Stimulated activated CD4-positive, alpha-beta T cell treated with anti-CD3 and anti-CD28 coated beads, Interleukin-4, amount 100 ng/mL, for 24 hours (primary cell): ENCODE data around the gene AP3D1.
A peak's percentile ranks its signal among the peaks of the same experiment; 100 is the strongest.
"Not testable (repeated sequence)": the region's sequence is repeated elsewhere in the genome, so short reads cannot be mapped to it uniquely, and the experiment has no call there.

Source experiments
- DNase-seq: peaks from one replicate; pipeline ENCODE4 v3.0.0-alpha.2; 2020

AP3D1 gene

DNA sequence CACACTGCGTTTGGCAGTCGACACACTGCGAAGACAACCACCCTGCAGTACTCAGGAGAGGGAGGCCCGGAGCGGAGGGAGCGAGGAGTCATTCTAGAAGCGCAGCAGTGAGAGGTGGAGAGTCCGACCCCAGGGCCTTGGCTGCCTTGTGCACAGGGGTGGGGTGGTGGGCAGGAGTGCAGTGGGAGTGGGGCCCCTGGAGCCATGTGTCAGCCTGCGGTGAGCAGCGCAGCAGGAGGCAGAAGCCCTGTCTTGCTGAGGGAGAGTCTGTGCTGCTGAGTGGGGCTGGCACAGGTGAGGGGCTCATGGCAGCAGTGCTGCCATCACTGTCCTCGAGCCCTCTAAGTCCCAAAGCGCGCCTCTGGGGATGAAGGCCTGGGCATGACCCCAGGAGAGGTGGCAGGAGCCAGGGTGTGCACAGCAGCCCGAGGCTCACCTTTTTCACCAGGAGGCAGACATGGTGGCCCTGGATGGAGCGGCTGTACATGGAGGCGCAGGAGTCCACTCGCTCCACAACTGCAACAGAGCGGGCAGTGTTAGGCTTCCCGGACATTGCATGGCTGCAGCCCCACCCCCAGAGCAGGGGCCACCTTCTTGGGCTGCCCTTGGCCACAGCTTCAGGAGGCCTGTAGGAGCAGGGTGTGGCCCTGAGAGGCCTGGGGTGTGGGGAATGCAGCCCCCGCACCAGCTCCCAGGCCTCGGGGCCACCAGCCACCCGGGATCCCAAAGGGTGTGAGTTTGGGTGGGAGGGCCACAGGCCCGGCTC lies 42.9 kb downstream of the AP3D1 start:
- DNase-seq, result no peak

DNA sequence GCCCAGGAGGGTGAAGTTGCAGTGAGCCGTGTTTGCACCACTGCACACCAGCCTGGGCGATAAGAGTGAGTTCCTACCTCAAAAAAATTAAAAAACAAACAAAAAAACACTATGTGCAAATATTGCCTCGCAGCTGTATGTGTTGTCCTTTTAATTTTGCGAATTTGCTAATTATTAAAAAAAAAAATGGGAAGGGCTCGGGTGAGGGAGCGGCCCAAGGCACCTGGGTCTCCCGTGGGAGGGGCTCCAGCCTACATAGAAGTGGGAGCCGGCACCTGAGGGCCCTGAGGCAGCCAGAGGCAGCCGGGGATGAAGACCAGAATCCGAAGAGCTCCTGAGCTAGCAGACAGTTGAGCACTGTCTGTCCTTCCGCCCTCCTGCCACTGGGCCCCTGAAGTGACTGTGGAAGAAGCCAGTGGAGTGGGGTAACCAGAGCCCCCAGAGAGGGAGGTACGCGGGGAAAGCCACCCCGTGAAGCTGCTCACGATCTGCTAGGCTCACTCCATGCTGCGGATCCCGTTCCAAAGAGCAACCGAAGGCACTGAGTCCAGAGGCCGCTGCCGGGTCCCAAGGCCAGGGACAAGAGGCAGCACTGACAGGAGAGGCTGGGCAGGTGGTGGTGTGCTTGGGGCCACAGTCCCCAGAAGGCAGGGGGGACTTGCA lies 48.2 kb downstream of the AP3D1 start:
- DNase-seq, result no peak

DNA sequence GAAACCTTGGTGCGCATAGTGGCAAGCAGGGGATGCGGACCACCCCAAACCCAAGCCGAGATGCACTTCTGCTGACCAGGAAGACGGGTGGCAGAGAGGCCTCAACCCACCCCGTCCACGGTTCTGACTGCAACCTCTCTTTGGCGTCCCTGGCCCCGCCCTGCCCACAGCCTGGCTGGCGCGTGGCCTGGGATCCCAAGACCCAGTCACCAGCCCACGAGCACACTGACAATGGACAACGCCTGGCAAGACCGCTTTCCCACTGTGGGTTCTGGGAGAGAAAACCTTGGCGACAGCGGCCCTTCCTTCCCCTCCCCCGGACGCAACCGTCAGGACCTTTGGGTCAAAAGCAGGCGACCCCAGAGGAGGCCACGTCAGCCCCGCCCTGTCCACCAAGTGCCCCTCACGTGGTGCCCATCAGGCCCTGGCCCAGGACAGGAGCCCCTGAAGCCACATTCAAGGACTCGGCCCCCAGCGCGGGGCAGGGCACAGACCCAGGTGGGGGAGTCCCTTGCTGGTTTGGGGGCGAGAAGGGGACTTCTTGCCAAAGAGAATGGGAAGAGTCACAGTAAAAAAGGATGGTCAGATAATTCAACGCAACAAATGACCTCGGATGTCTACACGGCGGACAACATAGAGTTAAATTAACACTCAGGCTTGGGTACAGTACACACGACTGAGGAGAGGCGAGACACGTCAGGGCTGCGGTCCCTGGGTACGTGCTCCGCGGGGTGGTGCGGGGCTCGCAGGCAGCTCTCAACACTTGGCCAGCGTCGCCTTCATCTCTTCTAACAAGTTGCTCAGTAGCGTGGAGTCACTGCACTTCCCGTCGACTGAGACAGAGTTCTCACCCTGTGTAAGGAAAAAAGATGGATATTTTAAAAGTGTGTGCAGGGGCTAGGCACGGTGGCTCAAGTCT lies 49.7 kb downstream of the AP3D1 start:
- no peak for DNase-seq

DNA sequence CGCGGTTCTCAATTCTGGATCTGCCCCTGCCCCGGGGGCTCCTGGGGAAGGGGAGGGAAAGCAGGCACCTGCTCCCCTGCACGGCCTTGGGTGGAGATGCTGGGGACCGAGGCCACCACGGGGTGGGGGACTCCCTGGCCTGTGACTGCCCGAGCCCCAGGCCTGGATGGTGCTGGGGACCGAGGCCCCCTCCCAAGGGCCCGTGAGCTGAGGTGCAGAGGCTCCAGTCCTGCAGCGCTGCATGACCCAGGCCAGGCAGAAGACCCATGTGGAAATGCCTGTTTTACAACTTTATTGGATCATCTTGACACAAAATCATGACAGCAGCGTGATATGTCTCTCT lies 50.7 kb downstream of the AP3D1 start:
- no peak for DNase-seq

DNA sequence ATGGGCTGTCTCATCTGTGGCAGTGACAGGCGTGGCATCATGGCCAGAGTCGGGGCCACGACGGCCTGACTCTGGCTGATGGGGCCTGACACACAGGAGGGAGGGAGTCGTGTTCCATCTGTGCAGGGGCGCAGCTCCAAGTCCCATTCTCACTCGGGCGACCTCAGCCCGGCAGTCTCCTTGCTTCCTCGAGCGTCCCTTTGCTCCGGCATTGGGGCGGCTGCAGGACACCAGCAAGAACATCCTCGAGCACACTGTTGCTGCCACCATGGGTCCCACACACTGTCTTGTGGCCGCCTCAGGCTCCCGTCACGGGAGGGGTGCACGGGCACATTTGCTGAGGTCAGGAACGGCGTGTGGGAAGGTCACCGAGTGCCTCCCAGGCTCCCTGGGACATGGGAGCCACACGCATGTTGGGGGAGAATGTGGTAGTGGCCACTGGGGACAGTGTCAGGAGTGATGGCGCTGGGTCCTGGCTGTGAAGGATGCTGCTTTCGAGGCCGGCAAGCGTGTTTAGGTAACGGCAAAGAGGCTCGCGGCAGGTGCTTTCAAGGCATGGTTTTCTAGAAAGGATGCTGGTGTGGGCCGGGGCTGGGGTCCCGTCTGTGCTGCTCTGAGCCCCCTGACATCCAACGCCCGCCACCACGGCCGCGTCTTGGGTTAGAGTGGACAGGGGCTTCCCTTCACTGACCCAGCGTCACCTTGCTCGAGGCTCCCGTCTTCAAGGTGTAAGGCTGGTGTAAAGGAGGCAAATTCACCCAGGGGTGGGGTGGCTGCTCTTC lies 51.2 kb downstream of the AP3D1 start:
- no peak for DNase-seq

DNA sequence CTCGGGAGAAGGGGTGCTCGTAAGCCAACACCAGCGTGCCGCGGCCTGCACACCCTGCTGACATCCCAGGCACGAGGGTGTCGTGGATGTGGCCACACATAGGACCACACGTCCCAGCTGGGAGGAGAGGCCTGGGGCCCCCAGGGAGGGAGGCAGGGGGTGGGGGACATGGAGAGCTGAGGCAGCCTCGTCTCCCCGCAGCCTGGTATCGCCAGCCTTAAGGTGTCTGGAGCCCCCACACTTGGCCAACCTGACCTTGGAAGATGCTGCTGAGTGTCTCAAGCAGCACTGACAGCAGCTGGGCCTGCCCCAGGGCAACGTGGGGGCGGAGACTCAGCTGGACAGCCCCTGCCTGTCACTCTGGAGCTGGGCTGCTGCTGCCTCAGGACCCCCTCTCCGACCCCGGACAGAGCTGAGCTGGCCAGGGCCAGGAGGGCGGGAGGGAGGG lies 52.3 kb downstream of the AP3D1 start:
- DNase-seq, result no peak

DNA sequence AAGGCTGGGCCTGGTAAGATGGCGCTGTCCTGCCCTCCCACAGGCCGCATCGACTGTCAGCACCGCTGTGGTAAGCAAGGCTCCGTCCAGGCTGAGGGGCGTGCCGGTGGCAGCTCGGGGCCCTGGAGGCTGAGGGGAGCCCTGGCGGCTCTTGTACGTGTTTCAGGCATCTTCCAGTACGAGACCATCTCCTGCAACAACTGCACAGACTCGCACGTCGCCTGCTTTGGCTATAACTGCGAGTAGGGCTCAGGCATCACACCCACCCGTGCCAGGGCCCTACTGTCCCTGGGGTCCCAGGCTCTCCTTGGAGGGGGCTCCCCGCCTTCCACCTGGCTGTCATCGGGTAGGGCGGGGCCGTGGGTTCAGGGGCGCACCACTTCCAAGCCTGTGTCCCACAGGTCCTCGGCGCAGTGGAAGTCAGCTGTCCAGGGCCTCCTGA lies 53.5 kb downstream of the AP3D1 start:
- DNase-seq, result no peak

DNA sequence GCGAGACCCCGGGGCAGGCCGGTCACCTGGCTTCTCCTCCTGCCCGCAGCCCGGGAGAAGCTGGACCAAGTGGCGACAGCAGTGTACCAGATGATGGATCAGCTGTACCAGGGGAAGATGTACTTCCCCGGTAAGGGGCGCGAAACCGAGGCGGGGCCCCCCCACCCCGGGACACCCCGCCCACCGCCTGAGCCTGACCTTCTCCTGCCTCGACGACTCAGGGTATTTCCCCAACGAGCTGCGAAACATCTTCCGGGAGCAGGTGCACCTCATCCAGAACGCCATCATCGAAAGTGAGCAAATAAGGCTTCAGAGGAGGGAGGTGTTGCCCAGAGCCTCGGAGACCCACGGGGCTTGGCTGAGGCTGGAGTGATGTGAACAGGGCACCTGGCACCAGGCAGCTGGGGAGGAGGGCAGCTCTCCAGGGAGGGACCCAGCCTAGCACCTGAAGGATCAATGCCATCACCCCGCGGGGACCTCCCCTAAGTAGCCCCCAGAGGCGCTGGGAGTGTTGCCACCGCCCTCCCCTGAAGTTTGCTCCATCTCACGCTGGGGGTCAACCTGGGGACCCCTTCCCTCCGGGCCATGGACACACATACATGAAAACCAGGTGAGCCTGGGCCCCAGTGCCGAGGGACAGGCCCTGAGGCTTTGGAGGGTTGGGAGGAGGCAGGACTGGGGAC lies 54.0 kb downstream of the AP3D1 start:
- DNase-seq, result peak; percentile 58

DNA sequence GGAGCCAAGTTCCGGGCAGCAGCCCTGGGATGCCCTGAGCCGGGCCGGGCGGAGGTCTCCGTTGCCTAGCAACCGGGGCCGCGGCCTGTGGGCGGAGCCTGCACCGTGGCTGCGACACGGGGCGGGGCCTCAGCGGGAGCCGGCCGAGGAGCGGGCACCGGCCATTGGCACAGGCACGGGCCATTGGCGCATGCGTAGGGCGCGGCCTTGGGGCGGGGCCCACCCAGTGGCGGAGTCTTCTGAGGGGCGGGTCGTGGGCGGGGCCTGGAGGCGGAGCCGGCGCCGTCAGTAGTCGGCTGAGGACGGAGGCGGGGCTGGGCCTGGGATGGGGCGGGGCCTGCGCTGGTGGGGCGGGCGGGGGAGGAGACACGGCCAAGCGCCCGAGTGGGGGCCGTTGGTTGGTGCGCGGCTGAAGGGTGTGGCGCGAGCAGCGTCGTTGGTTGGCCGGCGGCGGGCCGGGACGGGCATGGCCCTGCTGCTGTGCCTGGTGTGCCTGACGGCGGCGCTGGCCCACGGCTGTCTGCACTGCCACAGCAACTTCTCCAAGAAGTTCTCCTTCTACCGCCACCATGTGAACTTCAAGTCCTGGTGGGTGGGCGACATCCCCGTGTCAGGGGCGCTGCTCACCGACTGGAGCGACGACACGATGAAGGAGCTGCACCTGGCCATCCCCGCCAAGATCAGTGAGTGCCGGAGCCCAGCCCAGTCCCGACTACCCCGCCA lies 54.7 kb downstream of the AP3D1 start, which contains the start of gene IZUMO4:
IZUMO4 (plus strand) TSS at position 436 of the 723 bp plus-strand sequence; CDS start at position 467, 31 bp downstream.
- peak; percentile 99 for DNase-seq

DNA sequence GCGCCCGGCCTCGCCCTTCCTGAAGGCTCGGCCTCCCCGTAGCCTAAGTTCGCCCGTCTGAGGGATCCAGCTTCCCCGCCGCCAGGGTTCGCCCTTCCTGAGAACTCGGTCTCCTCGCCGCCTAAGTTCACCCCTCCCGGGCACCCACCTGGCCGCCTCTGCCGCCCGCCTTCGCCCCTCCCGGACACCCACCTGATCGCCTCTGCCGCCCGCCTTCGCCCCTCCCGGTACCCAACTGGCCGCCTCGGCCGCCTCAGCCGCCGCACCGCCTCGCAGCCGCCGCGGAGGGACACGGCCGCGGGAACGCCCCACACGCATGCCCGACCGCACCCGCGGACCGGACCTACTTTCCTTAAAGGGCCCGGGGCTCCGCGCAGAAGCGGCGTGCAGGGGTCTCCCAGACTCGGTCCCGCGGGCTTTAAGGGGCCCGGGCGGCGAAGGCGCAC lies 55.3 kb downstream of the AP3D1 start, which contains the start of gene MOB3A:
MOB3A (minus strand) TSS at position 293 of the 446 bp plus-strand sequence. CDS start 17,766 bp downstream, outside the sequence.
- peak; percentile 86 for DNase-seq

DNA sequence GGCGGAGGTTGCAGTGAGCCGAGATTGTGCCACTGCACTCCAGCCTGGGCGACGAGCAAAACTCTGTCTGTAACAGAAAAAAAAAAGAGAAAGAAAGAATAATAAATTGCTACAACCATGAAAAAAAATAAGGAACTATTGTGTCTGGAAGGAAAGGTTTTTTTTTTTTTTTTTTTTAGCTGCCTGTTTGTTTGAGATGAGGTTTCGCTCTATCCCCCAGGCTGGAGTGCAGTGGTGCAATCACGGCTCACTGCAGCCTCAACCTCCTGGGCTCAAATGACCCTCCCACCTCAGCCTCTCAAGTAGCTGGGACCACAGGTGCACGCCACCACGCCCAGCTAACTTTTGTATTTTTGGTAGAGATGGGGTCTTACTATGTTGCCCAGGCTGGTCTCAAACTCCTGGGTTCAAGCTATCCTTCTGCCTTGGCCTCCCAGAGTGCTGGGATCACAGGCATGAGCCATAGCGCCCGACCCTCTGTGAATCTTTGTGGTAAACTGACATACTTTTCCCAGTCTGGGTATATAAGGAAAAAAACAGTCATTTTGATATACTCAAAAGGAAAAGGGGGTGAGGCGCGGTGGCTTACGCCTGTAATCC lies 59.3 kb downstream of the AP3D1 start:
- DNase-seq, result not testable (repeated sequence)

DNA sequence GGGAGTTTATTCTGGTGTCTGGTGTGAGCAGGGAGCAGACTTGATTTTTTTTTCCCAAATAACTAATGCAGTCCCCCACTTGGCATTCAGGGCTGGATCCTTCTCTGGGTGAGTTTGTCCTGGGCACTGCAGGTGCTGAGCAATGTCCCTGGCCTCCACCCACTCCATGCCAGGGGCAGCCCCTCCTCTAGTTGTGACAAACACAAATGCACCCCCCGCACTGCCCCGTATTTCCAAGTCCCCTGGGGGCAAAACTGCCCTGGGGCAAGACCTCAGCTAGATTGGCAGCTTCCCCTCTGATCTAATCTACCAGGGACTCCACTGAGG lies 61.7 kb downstream of the AP3D1 start:
- no peak for DNase-seq

DNA sequence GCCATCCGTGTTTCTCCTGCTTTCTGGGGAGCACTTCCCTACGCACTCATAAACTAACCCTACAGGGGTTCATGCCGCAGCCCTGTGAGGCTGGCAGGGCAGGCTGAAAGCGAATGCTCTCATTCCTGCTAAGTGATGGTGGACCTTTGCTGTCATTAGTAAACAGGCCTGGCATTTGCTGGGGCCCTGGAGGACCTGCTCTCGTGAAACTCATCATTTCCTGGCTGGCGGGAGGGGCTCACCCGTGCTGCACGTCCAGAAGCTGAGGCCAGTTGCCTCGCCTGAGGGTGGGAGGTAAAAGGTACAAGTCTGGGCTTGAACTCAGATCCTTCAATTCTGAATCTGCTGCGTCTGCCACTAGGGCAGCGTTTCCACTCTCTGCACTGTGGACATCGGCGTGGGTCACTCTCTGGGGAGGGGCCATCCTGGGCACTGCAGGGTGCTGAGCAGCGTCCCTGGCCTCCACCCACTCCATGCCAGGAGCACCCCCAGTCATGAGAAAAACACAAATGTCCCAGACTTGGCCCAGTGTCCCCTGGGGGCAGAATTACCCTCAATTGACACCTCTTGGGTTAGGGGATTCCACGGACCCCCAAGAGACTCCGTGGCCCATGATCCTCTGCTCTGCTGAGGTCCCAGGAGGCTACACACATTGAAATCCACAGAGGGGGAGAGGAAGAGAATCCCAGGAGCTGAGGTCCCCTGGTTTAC lies 62.2 kb downstream of the AP3D1 start:
- DNase-seq, result no peak

DNA sequence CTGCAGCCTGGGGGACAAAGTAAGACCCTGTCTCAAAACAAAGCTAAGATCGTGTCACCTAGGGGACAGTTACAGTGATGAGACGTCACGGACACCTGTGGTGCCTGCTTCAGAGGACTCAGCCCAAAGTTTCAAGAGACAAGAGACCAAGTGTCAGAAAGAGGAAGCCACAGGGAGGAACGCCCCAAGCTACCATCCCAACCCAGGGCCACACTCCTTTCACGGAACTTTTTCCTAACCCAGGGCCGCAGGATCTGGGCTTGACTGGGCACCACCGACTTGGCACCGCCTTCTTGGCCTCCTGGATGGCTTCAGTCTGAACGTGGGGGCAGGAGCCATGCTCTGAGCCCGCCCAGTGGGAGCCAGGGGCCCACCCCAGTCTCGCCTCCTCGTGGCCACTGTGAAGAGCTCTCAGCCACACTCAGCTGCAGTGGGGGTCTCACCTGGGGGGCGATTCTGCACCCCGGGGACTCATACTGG lies 63.7 kb downstream of the AP3D1 start:
- no peak for DNase-seq

DNA sequence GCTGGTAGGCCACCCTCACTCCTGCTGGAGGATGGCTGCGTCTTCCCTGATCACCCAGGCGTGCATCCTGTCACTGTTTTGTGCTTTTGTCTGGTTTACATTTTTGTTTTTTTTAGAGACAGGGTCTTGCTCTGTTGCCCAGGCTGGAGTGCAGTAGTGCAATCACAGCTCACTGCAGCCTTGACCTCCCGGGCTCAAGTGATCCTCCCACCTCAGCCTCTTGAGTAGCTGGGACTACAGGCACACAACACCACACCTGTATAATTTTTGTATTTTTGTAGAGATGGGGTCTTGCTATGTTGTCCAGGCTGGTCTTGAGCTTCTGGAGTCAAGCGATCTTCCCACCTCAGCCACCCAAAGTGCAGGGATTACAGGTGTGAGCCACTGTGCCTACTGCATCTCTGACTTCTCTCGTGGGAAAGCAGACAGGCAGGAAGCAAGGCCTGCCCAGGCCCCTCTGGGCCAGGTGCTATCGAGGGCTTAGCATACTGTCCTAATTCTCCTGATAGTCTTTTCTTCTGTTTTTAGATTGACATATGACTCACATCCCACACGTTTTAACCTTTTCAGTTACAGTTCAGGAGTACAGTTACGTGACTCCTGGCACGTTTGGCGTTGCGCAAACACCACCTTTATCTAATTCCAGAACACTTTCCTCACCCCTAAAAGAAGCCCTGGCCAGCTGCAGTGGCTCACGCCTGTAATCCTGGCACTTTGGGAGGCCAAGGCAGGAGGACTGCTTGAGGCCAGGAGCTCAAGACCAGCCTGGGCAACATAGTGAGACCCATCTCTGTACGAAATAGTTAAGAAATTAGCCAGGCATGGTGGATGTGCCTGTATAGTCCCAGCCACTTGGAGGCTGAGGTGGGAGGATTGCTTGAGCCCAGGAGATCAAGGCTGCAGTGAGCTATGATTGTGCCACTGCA lies 64.4 kb downstream of the AP3D1 start:
- DNase-seq, result peak; percentile 42

DNA sequence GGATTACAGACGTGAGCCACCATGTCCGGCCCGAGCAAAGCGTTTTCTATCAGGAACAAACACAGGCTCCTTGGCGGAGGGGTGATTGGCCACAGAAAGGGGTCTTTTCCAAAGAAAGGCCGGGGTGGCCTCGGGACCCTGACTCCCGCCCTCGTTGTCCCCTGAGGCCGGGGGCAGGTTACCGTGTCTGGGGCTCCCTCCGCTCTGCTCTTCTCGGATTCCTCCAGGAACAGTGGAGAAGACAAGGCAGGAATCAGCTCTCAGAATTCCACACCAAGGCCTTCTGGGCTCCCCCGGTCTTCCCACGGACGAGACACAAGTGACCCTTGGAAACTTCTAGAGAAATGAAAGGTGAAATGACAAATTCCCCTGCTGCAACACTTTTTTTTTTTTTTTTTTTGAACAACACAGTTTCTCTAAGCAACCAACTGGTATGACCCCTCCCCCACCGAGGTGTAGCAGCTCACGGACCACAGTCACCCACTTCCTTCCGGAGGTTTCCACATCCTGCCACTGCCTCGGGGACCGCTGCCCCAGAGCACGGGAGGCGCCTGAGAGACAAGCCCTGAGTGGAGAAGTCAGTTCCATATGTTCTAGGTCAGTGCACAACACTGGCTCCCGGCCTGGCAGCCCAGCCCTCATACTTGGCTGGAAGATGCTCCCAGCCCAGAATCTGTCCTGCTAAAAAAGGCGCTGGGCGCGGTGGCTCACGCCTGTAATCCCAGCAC lies 66.2 kb downstream of the AP3D1 start:
- peak; percentile 94 for DNase-seq

DNA sequence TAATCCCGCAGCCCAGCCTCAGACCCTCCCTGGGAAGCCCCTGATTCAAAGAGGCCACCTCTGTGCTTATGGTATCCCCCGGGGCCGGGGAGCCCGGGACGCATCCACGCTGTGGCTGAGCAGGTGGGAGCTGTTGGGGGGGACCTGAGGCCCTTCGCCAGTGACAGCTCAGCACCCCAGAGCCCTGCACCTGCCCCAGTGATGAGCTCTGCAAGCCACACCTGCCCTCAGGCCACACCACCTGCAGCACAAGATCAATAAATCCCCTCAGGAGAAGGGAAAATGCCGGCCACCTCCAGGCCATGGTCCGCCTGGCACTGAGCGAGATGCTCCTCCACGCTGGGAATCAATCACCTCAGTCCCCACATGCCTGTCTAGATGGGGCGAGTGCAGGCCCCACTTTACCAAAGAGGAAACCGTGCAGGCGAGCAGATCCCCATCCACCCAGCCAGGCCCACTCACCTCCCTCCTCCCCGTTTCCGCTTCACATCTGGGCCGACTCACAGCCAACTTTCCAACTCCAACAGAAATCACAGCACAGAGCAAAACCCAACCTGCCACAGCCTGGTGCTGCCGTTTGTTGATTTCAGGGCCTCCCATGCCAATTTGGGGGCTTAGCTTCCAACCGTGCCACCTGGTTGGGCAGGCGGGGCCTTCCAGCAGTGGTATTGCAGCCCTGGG lies 68.1 kb downstream of the AP3D1 start:
- DNase-seq, result peak; percentile 65
